GM19395 (cell line): ENCODE measurements around the gene GRIN2A.

Experiments used
- ATAC-seq: cut with Tn5 transposase; IDR thresholded peaks from one replicate; pipeline ENCODE4 v1.9.1; 2021; ENCODE audit warnings: mild to moderate bottlenecking, moderate library complexity; ENCODE audit not compliant: unreplicated experiment

GRIN2A gene

DNA sequence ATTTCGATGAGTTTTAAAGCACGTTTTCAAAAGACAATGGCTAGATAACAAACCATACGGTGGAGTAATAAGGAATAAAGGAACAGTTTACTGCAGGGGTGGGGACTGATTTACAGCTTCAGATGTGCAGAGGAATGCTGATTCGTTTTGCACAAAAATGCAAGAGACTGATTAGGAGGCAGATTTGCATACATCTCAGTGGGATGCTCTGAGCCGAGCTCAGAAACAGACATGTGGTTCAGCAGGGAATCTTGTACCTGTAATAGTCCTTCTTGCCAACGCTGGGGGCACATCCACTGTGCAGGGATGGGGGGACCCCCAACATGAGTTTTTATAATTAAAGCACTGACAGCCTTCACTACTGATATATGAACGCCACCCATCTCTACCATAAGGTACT is 308.0 kb downstream of the GRIN2A start:
- ATAC-seq: no peak

DNA sequence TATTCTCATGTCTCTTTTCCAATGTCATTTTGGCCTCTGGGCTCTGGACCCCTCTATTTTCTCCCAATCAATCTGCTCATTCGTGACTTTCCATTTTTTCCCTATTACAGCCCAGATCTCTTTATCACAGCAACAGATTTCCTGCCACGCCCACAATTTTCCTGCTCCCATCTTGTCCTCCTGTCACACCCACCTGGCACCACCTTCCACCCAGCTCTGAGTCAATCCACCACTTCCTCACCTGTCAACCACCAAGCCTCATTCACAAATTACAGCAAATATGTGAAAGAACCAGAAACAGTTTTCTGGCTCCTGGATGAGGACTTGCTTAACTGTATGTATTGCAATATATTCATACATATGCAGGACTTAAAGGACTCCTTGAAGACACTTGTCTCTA is 311.3 kb downstream of the GRIN2A start:
- no peak for ATAC-seq

DNA sequence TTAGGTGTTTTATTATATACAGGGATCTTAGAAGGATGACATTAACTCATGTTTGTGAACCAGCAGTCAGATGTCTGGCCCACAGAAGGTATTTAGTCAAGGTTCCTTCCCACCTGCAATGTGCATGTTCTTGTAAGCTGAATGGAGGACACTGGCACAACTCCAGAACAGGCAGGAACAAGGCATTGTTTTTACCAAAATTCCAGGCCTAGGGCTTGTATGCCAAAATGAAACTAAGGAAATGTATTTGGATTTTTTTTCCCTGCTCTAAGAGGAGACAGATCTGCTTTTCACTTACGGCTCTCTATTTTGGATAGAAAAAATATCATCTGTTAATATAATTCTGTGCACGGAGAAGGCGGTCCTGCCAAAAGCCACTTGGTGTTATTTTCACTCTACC is 312.5 kb downstream of the GRIN2A start:
- ATAC-seq: no peak

- no peak for ATAC-seq
Observed at GRCh38 chr16:9868606-9869149, 313.6 kb downstream of the GRIN2A start.

DNA sequence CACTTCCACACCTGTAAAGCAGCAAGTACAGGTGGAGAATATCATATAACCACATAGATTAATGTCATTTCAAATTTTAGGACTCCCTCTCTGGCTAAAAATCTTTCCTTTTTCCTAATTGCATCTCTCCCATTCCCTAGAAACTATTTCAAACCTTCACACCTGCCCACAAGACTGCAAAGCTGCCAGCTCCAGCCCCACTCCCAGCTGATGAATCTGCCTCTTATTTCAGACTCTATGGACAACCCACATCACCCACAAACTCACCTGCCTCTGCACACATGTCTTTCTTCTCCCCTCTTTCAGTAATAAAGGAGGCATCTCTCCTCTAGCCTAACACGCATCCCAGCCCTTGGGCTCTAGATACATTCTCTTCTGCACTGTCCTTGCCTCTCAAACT is 315.1 kb downstream of the GRIN2A start:
- ATAC-seq: no peak

DNA sequence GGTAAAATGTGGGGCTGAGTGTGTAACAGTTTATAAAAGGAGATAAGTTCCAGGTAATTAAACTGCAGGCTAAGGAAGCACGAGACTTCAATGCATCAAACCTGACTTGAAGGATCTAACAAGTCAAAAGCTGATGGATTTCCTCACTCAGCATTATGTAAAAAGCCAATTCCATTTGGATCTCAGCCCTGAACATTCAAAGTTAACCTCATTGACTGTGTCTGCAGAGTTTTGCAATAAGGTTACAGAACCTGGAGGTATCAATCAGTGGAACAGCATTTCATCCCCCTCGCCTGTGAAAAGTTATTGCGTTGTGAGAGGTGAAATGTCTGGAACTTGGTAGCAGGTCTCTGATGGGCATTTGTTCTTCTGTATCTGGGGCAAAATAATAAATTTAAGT is 317.8 kb downstream of the GRIN2A start:
- ATAC-seq: no peak

DNA sequence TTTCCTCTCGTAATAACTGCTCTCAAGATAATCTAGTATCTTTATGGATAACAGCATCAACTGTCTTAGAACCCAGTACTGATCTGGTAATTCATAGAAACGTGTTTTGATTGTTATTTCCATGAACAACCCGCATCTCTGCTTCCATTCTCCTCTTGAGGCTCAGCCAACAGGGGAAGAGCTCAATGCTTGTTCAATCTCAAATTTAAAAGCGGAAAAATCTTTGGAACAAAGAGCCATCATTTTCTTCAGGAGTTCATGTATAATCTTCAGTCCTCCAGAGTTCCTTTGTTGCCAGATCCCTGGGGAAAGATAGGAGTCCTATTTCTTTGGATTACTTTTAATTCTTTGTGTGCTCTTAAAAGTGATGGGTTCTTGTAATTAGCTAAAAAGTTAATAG is 319.9 kb downstream of the GRIN2A start:
- ATAC-seq: no peak

DNA sequence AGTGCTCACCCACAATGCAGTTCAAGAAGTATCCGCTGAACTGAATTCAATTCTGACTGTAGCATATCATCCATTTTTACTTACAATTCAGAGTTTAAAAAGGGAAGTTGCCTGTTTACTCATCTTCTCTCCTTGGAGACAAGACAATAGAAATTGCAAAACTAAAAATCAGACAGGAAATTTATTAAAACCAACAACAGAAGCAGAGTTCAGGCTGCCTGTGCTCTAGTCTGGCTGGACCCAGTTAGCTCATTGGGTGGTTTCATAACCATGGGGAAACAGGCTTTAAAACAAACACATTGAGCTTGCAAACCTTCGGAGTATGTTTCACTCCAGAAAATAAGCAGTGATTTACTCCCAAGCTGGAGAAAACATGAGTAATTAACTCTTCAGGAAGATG is 321.4 kb downstream of the GRIN2A start:
- ATAC-seq: no peak

DNA sequence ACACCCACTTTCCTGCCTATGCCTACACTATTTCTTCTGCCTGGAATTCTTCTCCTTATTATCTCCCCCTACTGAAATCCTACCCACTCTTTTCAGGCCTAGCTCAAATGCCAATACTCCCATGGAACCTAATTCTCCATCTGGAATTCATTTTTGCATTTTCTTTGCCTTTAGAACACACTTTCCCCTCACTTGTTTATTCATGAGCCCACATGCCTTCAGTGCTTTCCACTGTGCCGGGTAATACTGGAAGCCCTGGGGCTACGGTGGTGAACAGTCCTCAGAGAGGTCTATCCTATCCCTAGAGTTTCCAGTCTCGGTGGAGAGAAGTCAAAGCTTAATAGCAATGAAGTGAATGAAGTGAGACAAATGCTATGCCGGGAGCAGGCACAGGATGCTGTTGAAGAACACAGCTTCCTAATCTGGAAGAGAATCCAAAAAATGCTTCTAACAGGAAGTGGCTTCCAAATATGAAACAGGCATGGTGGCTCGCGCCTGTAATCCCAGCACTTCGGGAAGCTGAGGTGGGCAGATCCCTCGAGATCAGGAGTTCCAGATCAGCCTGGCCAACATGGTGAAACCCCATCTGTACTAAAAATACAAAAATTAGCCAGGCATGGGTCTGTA is 322.4 kb downstream of the GRIN2A start:
- ATAC-seq: no peak

DNA sequence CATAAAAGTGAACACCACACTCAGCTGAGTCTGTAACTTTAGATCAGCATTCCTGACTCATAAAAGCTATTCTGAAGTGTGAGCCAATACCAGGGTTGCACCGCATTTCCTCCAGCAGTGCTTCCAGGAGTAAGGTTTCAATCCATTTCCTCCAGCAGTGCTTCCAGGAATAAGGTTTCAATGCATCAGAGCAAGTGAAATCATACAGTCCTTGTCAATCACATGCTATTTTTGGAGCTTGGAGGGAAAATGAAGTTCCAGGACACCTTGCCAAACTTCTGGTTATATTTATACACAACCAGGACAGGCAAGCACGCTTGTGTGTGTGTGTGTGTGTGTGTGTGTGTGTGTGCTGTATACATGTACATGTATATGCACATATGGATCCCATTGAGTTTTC is 327.6 kb downstream of the GRIN2A start:
- ATAC-seq: no peak

DNA sequence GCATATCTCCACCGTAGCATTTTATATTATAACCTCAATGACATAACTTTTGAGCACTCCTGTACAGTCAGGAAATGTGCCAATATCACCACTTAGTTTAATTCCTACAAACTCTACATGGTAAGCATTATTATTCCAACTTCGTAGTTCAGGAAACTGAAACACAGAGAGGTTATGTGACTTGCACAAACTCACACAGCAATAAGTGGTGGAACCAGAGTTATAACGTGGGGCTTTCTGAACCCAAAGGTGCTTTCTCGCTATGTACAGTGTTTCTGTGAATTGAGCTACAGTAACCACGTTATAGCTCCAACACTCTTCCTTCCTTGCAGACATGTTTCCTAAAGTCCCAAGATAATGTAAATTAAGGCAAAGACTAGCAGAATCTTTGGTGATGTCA is 330.2 kb downstream of the GRIN2A start:
- no peak for ATAC-seq

DNA sequence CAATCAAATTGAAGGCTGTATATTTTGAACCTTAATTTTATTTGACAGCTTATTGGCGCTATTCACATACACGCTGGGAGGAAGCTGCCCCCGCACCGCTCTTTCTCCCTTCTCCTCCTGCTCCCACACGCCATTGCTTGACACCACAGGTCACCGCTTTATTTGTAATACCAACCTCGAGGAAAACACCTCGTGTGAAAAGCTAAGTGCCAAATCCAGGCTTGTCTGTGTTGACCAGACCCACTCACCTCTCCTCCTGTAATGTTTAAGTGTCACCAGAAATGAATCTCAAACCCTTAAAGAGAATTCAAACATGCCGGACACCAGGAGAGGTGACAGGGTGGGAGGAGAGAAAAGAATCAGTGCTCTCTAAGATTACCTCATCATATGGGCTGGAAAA is 331.4 kb downstream of the GRIN2A start:
- ATAC-seq: no peak

DNA sequence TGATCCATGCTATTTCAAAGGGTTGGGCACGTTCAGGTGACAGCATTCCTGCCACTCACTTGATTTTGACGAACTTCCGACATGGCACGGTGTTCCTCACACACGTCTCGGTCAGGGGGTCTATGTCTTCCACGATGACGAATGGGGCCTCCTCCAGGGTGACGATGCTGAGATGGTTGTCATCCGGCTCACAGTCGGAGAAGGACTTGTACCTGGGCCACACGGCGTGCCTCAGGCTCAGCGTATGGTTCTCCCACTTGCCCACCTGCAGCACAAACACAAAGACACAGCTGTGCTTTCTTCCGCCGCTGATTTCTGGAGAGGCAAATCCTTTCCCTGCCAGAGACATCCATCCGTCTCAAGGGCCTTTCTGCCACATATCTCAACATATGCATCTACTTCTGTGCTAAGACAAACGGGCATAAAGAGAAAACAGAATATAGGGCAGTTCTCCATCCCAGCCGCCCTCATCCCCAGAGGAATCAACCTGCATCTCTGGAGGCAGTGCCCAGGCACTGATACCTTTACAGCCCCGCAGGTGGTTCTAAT is 332.5 kb downstream of the GRIN2A start:
- no peak for ATAC-seq

GRCh38 chr16:9847146-9847545 is 335.1 kb downstream of the GRIN2A start:
- no peak for ATAC-seq

DNA sequence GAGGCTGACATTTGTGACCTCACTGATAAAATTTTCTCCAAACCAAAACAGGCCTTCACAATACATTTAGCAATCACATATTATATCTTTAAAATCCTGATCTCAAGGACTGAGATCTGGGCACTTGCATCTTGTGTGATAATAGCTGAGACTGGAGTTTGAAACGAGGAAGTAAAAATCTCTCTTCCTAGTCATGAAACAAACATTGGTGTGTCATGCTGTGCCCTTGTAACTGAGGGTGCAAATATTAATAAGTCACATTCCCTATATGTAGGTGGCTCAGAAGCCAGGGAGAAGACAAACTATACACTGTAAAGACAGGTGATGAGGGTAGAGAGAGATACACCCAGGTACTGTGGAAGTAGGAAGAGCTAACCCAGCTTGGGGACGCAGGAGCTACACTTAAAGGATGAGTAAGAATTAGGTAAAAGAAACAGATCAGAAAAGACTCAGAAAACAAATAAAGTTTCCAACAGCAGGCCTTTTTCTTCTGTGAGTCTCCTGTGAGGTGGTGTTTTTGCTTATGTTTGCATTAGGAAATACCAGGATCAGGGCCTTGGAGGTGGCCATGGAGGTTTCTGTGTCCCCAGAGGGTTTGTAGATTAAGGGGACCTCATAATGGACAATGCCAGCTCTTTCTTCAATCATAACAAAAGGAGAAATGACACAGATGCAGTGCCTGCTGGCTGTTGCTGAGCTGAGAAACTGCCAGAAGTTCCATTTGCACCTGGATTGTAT is 335.7 kb downstream of the GRIN2A start:
- no peak for ATAC-seq

- ATAC-seq: no peak
Observed at GRCh38 chr16:9845661-9846361, 336.4 kb downstream of the GRIN2A start.

- ATAC-seq: no peak
Observed at GRCh38 chr16:9844361-9844760, 337.9 kb downstream of the GRIN2A start.

DNA sequence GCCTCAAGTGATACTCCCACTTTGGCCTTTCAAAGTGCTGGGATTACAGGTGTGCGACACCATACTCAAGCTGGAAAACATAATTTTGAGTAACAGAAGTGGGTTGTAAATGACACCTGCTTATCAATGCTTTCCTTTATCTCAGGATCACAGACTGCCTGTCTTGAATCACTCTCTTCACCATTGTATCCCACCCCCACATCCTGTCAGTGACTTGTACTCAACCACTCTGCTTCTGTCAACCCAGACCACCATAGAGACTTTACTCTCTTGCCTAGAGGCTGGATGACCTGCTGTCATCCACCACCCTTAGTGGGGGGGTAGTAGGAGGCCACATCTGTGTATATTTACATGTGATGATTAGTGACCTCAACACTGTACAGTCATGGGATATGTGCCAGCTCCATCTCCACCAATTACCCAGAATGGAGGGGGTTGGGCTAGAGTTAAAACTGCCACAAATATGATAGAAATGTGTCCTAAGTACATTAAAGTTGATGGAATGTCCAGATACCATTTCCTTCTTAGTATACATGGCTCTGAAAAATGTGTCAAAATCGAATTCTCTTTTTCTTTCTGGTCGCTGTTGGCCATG is 338.7 kb downstream of the GRIN2A start:
- no peak for ATAC-seq

DNA sequence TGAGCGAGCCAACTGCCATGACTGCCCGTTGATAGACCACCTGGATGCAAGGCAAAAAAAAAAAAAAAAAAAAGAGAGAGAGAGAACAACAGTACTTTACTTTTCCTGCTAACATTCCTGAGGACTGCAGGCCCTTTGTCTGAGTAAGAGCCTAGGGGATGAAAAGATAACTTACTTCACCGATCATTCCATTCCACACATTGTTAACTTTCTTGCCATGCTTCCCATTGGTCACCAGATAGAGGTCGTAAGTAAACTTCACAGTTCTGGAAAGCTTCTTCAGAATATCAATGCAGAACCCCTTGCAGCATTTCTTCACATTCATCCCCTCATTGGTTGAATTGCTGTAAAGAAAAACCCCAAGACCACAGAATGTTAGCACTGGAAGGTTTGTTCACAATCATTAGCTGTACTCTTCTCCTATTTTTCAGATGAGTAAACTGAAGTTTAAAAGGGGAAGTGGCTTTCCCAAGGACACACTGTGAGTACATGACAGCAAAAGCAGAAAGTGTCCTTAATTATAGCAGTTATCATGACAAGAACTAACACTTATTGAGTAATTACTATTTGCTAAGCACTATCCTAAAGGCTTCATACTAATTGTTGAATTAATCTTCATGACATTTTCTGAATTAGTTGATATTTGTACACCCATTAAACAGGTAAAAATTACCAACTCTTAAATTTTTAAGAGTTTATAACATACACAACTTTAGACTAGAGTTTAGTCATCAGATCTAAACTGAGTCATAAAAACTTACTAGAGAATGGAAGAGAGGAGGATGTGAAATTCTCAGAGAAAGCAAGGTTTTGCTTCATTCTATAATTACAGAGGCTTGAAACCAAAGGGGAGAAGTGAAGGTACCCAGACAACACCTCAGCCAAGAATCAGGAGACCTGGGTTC is 341.2 kb downstream of the GRIN2A start:
- ATAC-seq: peak; percentile 75

DNA sequence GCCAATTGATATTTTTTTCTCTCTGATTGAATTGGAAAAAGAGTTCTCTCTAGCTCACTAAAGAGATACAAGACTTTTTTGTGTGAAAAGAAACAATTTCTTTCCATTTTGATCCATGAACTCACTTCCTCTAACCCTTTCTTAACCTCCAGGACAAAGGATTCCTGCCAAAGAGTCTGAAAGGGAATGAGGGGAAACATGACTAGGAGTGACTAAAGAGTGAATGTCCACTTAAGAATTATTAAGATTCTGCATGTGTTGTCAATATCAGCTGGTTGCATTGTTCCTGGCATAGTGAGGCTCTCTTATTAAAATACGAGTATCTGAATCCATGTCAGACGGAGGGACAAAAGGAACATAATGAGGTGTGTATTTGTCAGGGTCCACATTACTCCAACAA is 344.7 kb downstream of the GRIN2A start:
- ATAC-seq: no peak
